Astrocyte (in vitro differentiated cells and primary cell): ENCODE measurements around the gene RYR2. TPM values are rescaled to one million over a fixed set of nuclear protein-coding genes. Genes with fewer than 3 reads are reported as not detected.
A peak's percentile ranks its signal among the peaks of the same experiment; 100 is the strongest.

Experiments
- DNase-seq: peaks from one replicate; pipeline ENCODE4 v3.0.0-alpha.2; 2010; ENCODE audit warnings: low read depth
- FAIRE-seq: peaks from 2 replicates; lab custom pipeline; 2011; peaks lifted over from hg19 to GRCh38; lab: Jason Lieb, UNC
- H2AFZ ChIP-seq: 2 replicates; pipeline ENCODE4 v1.6.0; 2012; ENCODE audit warnings: low read depth, low read length, inconsistent platforms
- H3K27ac ChIP-seq: 2 replicates; pipeline ENCODE4 v1.5.1; 2011; ENCODE audit warnings: low read depth, low read length, inconsistent platforms
- H3K27me3 ChIP-seq: 2 replicates; pipeline ENCODE4 v1.6.0; 2011; ENCODE audit warnings: low read length, inconsistent platforms; ENCODE audit not compliant: insufficient read depth
- H3K36me3 ChIP-seq: 2 replicates; pipeline ENCODE4 v1.5.1; 2011; ENCODE audit warnings: low read length, inconsistent platforms; ENCODE audit not compliant: insufficient read depth
- H3K4me1 ChIP-seq: 2 replicates; pipeline ENCODE4 v1.5.1; 2011; ENCODE audit warnings: low read length, inconsistent platforms; ENCODE audit not compliant: insufficient read depth
- H3K4me2 ChIP-seq: 2 replicates; pipeline ENCODE4 v1.6.0; 2012; ENCODE audit warnings: low read length, inconsistent platforms
- H3K4me3 ChIP-seq: 2 replicates; pipeline ENCODE4 v1.5.1; 2011; ENCODE audit warnings: low read depth, mild to moderate bottlenecking, low read length, inconsistent platforms; ENCODE audit not compliant: insufficient read depth
- H3K79me2 ChIP-seq: 2 replicates; pipeline ENCODE4 v1.6.0; 2012; ENCODE audit warnings: mild to moderate bottlenecking, low read length, inconsistent platforms; ENCODE audit not compliant: insufficient read depth
- H3K9ac ChIP-seq: 2 replicates; pipeline ENCODE4 v1.6.0; 2012; ENCODE audit warnings: mild to moderate bottlenecking, low read length, inconsistent platforms
- H3K9me3 ChIP-seq: 2 replicates; pipeline ENCODE4 v1.5.1; 2012; ENCODE audit warnings: low read depth, mild to moderate bottlenecking, low read length, inconsistent platforms; ENCODE audit not compliant: insufficient read depth
- H4K20me1 ChIP-seq: 2 replicates; pipeline ENCODE4 v1.6.0; 2012; ENCODE audit warnings: low read length, inconsistent platforms; ENCODE audit not compliant: insufficient read depth
- H3K27ac Mint-ChIP-seq: one replicate; pipeline ENCODE4 v1.8.0; 2021; ENCODE audit warnings: mild to moderate bottlenecking, mixed read lengths; ENCODE audit not compliant: unreplicated experiment
- H3K27me3 Mint-ChIP-seq: one replicate; pipeline ENCODE4 v1.8.0; 2021; ENCODE audit warnings: low read depth, mixed read lengths; ENCODE audit not compliant: unreplicated experiment
- H3K36me3 Mint-ChIP-seq: one replicate; pipeline ENCODE4 v1.8.0; 2021; ENCODE audit warnings: low read depth, mixed read lengths; ENCODE audit not compliant: unreplicated experiment
- H3K4me1 Mint-ChIP-seq: one replicate; pipeline ENCODE4 v1.8.0; 2021; ENCODE audit warnings: low read depth, mixed read lengths; ENCODE audit not compliant: unreplicated experiment
- H3K4me3 Mint-ChIP-seq: one replicate; pipeline ENCODE4 v1.8.0; 2021; ENCODE audit warnings: mild to moderate bottlenecking, moderate library complexity, mixed read lengths; ENCODE audit not compliant: unreplicated experiment
- H3K9me3 Mint-ChIP-seq: one replicate; pipeline ENCODE4 v1.8.0; 2021; ENCODE audit warnings: mild to moderate bottlenecking, mixed read lengths; ENCODE audit not compliant: unreplicated experiment
- CTCF ChIP-seq: IDR thresholded peaks from 2 replicates; pipeline ENCODE4 v1.5.1; 2011; ENCODE audit warnings: low read depth, mild to moderate bottlenecking, inconsistent platforms, low read length, moderate library complexity; ENCODE audit not compliant: insufficient read depth
- EZH2 ChIP-seq: IDR thresholded peaks from 2 replicates; pipeline ENCODE4 v1.6.1; 2012; ENCODE audit warnings: mild to moderate bottlenecking, low read length, inconsistent platforms; ENCODE audit not compliant: insufficient read depth
- microRNA-seq: library from miRNA; unstranded; fragments of <30 nt; microRNA quantifications from one replicate; pipeline ENCODE4 v1.2.0, GENCODE V29; 2020
- total RNA-seq: library from RNA; stranded (reverse); gene quantifications from 2 replicates; pipeline ENCODE4 v1.2.1, GENCODE V29; 2021

RYR2 gene
- total RNA-seq, 1 donor from 2014 or later: 0.30 TPM

DNA sequence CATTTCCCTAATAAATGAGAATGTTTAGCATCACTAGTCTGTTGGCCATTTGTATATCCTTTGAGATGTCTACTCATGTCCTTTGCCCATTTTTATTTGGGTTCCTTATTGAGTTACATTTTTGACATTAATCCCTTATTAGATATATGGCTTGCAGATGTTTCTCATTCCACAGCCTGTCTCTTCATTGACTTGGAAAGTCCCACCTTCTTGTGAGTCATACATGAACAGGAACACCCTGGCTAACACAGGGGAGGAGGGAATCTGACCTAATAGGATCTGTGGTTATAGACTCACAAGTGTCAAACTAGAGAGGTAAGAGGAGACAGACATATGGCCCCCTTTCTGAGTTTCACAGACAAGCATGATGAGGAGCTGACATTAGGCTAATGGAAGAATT lies 837.2 kb downstream of the RYR2 start:
- Mint-ChIP-seq H3K9me3 (peaks cover 3% of the 10 kb centered on the region), H3K27me3 (no peaks in the 10 kb centered on the region), H3K4me1 (peaks cover 30% of the 10 kb centered on the region), H3K4me3 (no peak overlapping the region), H3K36me3 (no peaks in the 10 kb centered on the region), H3K27ac (peak overlapping the region; percentile 77)
- Histone ChIP-seq H3K4me1 (peaks cover 7% of the 10 kb centered on the region), H3K27ac (no peak overlapping the region), H3K9ac (no peak overlapping the region), H2AFZ (no peak overlapping the region), H3K9me3 (no peaks in the 10 kb centered on the region), H4K20me1 (no peaks in the 10 kb centered on the region), H3K4me3 (no peak overlapping the region), H3K79me2 (no peaks in the 10 kb centered on the region), H3K36me3 (no peaks in the 10 kb centered on the region), H3K4me2 (no peak overlapping the region), H3K27me3 (no peaks in the 10 kb centered on the region)
- DNase-seq (peak; percentile 87), FAIRE-seq (no peak)
- TF ChIP-seq EZH2: no peak
- TF ChIP-seq CTCF: no peak

Small RNA genes within 50 kb of the gene (microRNA-seq; reads per million reads assigned to microRNA genes)
- gene MIR4428: not detected

Other genes starting within 250 kb of the RYR2 start
- gene MTR, start 246.9 kb upstream of the RYR2 start, total RNA-seq: 35.8 and 38.7 TPM in 2 replicates
- not detected in 2 replicates for gene MT1HL1, start 37.7 kb upstream of the RYR2 start, total RNA-seq